ENCODE measurements around the gene PKP2.

Gene PKP2

GRCh38 chr12:32809196-32809595, 87.4 kb downstream of the PKP2 start:
- no peak for DNase-seq (ENCODE audit: low read depth)

GRCh38 chr12:32804301-32804700, 92.3 kb downstream of the PKP2 start:
- DNase-seq (ENCODE audit: low read depth) = no peak

GRCh38 chr12:32801269-32801980, 95.2 kb downstream of the PKP2 start:
- DNase-seq (ENCODE audit: low read depth) = no peak

- no peak for DNase-seq (ENCODE audit: low read depth)
Observed at GRCh38 chr12:32794281-32794680, 102.3 kb downstream of the PKP2 start.

- no peak for DNase-seq (ENCODE audit: low read depth)
Observed at GRCh38 chr12:32789916-32790315, 106.7 kb downstream of the PKP2 start.

- DNase-seq (ENCODE audit: low read depth) = no peak
Observed at GRCh38 chr12:32789446-32789845, 107.1 kb downstream of the PKP2 start.

- no peak for DNase-seq (ENCODE audit: low read depth)
Observed at GRCh38 chr12:32788405-32788804, 108.2 kb downstream of the PKP2 start.

GRCh38 chr12:32785557-32785956, 111.0 kb downstream of the PKP2 start:
- DNase-seq (ENCODE audit: low read depth) = no peak

- DNase-seq (ENCODE audit: low read depth) = no peak
Observed at GRCh38 chr12:32783029-32783428, 113.5 kb downstream of the PKP2 start.

GRCh38 chr12:32780071-32780470, 116.5 kb downstream of the PKP2 start:
- no peak for DNase-seq (ENCODE audit: low read depth)

- no peak for DNase-seq (ENCODE audit: low read depth)
Observed at GRCh38 chr12:32777691-32778175, 118.8 kb downstream of the PKP2 start.

- no peak for DNase-seq (ENCODE audit: low read depth)
Observed at GRCh38 chr12:32777159-32777558, 119.4 kb downstream of the PKP2 start.

GRCh38 chr12:32776258-32776657, 120.3 kb downstream of the PKP2 start:
- DNase-seq (ENCODE audit: low read depth) = no peak

- no peak for DNase-seq (ENCODE audit: low read depth)
Observed at GRCh38 chr12:32773691-32774090, 122.9 kb downstream of the PKP2 start.

- DNase-seq (ENCODE audit: low read depth) = no peak
Observed at GRCh38 chr12:32770141-32770540, 126.4 kb downstream of the PKP2 start.

GRCh38 chr12:32768518-32768917, 128.1 kb downstream of the PKP2 start:
- DNase-seq (ENCODE audit: low read depth) = no peak

- no peak for DNase-seq (ENCODE audit: low read depth)
Observed at GRCh38 chr12:32765906-32766305, 130.7 kb downstream of the PKP2 start.

GRCh38 chr12:32761716-32762115, 134.9 kb downstream of the PKP2 start:
- DNase-seq (ENCODE audit: low read depth) = no peak

GRCh38 chr12:32757157-32757556, 139.4 kb downstream of the PKP2 start:
- DNase-seq (ENCODE audit: low read depth) = no peak

- no peak for DNase-seq (ENCODE audit: low read depth)
Observed at GRCh38 chr12:32756476-32757066, 140.0 kb downstream of the PKP2 start.

GRCh38 chr12:32755654-32756475, 140.7 kb downstream of the PKP2 start, which contains the start of gene YARS2:
TSS of gene YARS2 (minus strand) at chr12:32755897. CDS start at chr12:32755874, 23 bp downstream.
- peak; percentile 74 for DNase-seq (ENCODE audit: low read depth)

GRCh38 chr12:32755051-32755653, 141.4 kb downstream of the PKP2 start:
- peak; percentile 43 for DNase-seq (ENCODE audit: low read depth)
